CD4-positive, alpha-beta T cell treated with Interleukin-12 subunit alpha and Interleukin-12 subunit beta, for 1 hour (primary cell): Measurements from ENCODE around the gene TMPRSS15.

ENCODE experiments used
- DNase-seq: peaks from one replicate; pipeline ENCODE4 v3.0.0-alpha.2; 2020

Gene TMPRSS15

GRCh38 chr21:18235545-18235944, 168.0 kb downstream of the TMPRSS15 start:
- DNase-seq: no peak

- DNase-seq: no peak
These were observed 175.4 kb downstream of the TMPRSS15 start for GRCh38 chr21:18228060-18228739.

- no peak for DNase-seq
These were observed 181.2 kb downstream of the TMPRSS15 start for GRCh38 chr21:18222346-18222745.

GRCh38 chr21:18220498-18220897, 183.1 kb downstream of the TMPRSS15 start:
- DNase-seq: no peak
